Cardiac muscle cell (in vitro differentiated cells and primary cell): ENCODE results near the gene DPYD. TPM values are rescaled to one million over a fixed set of nuclear protein-coding genes. Genes with fewer than 3 reads are reported as not detected.

Source experiments
- DNase-seq, 2 donors: peaks; one replicate each; pipeline versions ENCODE4 v3.0.0 to v3.0.0-alpha.2; 2010 to 2017; ENCODE audit warnings: low read depth in 1 of 2, low spot score in 1 of 2
- H3K27ac ChIP-seq: fragments of 200-600 bp; sonication (generic); 2 replicates; pipeline ENCODE4 v1.5.1; 2016
- H3K27me3 ChIP-seq: fragments of 200-600 bp; sonication (generic); 2 replicates; pipeline ENCODE4 v1.6.0; 2016; ENCODE audit warnings: control low read depth
- H3K36me3 ChIP-seq: fragments of 200-600 bp; sonication (generic); 2 replicates; pipeline ENCODE4 v1.5.1; 2016; ENCODE audit warnings: control low read depth
- H3K4me1 ChIP-seq: fragments of 200-600 bp; sonication (generic); 2 replicates; pipeline ENCODE4 v1.8.1; 2017; ENCODE audit warnings: low read depth, mild to moderate bottlenecking, mixed run types
- H3K4me3 ChIP-seq: fragments of 200-600 bp; sonication (generic); 2 replicates; pipeline ENCODE4 v1.5.1; 2016; ENCODE audit warnings: mild to moderate bottlenecking
- H3K9me3 ChIP-seq: fragments of 200-600 bp; sonication (generic); 2 replicates; pipeline ENCODE4 v1.5.1; 2017; ENCODE audit warnings: low read depth, mild to moderate bottlenecking, control low read depth
- CTCF ChIP-seq: IDR thresholded peaks from 2 replicates; pipeline ENCODE4 v1.5.1; 2012; ENCODE audit warnings: low read depth, mild to moderate bottlenecking, low read length
- polyA plus RNA-seq: library from polyadenylated mRNA; unstranded; fragments of >200 nt; fragmentation: Nextera tagmentation; extraction: Ambion mirVana; gene quantifications from 2 replicates; pipeline ENCODE4 v1.2.1, GENCODE V29; 2016
- total RNA-seq: library from RNA; depleted of rRNA; stranded (reverse); fragments of >200 nt; gene quantifications from 2 replicates; pipeline ENCODE4 v1.2.3, GENCODE V29; 2016

The DPYD gene
- total and polyA plus RNA-seq, 2 experiments from 2014 or later: 0.66 to 2.0 TPM

- H3K27ac ChIP-seq: no peak overlapping the region
- no peaks in the 10 kb centered on the region for H3K4me1 ChIP-seq
- TF ChIP-seq CTCF: no peak
- H3K4me3 ChIP-seq: no peak overlapping the region
- H3K36me3 ChIP-seq: no peaks in the 10 kb centered on the region
- no peaks in the 10 kb centered on the region for H3K27me3 ChIP-seq
- peak in 1 of 2 donors; percentile 52 for DNase-seq
- no peaks in the 10 kb centered on the region for H3K9me3 ChIP-seq
Observed at GRCh38 chr1:97392701-97393100, 528.1 kb downstream of the DPYD start.

- no peaks in the 10 kb centered on the region for H3K27me3 ChIP-seq
- no peak overlapping the region for H3K4me3 ChIP-seq
- H3K36me3 ChIP-seq: no peaks in the 10 kb centered on the region
- no peak for TF ChIP-seq CTCF
- DNase-seq: peak in 1 of 2 donors; percentile 18
- no peaks in the 10 kb centered on the region for H3K9me3 ChIP-seq
- H3K27ac ChIP-seq: no peak overlapping the region
- no peaks in the 10 kb centered on the region for H3K4me1 ChIP-seq
Observed at GRCh38 chr1:97385536-97386277, 535.1 kb downstream of the DPYD start.

GRCh38 chr1:97384294-97384968 lies 536.4 kb downstream of the DPYD start:
- no peak for TF ChIP-seq CTCF
- DNase-seq: peak in 1 of 2 donors; percentile 83
- Histone ChIP-seq H3K27me3 (no peaks in the 10 kb centered on the region), H3K9me3 (no peaks in the 10 kb centered on the region), H3K27ac (no peak overlapping the region), H3K36me3 (no peaks in the 10 kb centered on the region), H3K4me1 (no peaks in the 10 kb centered on the region), H3K4me3 (no peak overlapping the region)

GRCh38 chr1:97383797-97384196 lies 537.0 kb downstream of the DPYD start:
- no peaks in the 10 kb centered on the region for H3K4me1 ChIP-seq
- H3K27me3 ChIP-seq: no peaks in the 10 kb centered on the region
- H3K36me3 ChIP-seq: no peaks in the 10 kb centered on the region
- no peaks in the 10 kb centered on the region for H3K9me3 ChIP-seq
- H3K4me3 ChIP-seq: no peak overlapping the region
- no peak overlapping the region for H3K27ac ChIP-seq
- no peak for TF ChIP-seq CTCF
- DNase-seq: no peak

- no peak overlapping the region for H3K4me3 ChIP-seq
- no peaks in the 10 kb centered on the region for H3K36me3 ChIP-seq
- no peak overlapping the region for H3K27ac ChIP-seq
- no peaks in the 10 kb centered on the region for H3K9me3 ChIP-seq
- H3K4me1 ChIP-seq: no peaks in the 10 kb centered on the region
- no peak for TF ChIP-seq CTCF
- no peak for DNase-seq
- H3K27me3 ChIP-seq: no peaks in the 10 kb centered on the region
Observed at GRCh38 chr1:97382206-97382605, 538.6 kb downstream of the DPYD start.
